ENCODE results near the gene TBC1D5. TPM values are rescaled to one million over a fixed set of nuclear protein-coding genes. Genes with fewer than 3 reads are reported as not detected.

Gene TBC1D5
- total RNA-seq, 3 donors from 2014 or later (not counting 1 experiment from before 2014, with no cell fraction given): 63.8 to 81.9 (median 74.9) TPM

- Mint-ChIP-seq H3K9me3 (no peaks in the 10 kb centered on the region), H3K27me3 (ENCODE audit: low read depth in 2 of 2) (peaks cover 0 to 6% of the 10 kb centered on the region in 2 donors), H3K4me3 (no peak overlapping the region), H3K4me1 (peaks cover 0 to 5% of the 10 kb centered on the region in 2 donors), H3K27ac (peak overlapping the region in 1 of 2 donors; percentile 44), H3K36me3 (no peaks in the 10 kb centered on the region)
- TF ChIP-seq CTCF (IDR thresholded peaks at IDR 0.05): no peak
- 97% methylated on average over 5 of the region's 5 CpGs for WGBS (ENCODE audit: insufficient coverage)
- Histone ChIP-seq H3K4me3 (ENCODE audit: low read length) (no peak overlapping the region), H3K36me3 (ENCODE audit: control insufficient read depth, insufficient read depth, low read length) (no peaks in the 10 kb centered on the region), H3K4me1 (ENCODE audit: control insufficient read depth, insufficient read depth, low read length) (no peaks in the 10 kb centered on the region), H3K9me3 (ENCODE audit: control insufficient read depth, insufficient read depth, low read length) (no peaks in the 10 kb centered on the region), H3K27ac (ENCODE audit: low read length) (no peak overlapping the region), H3K27me3 (ENCODE audit: control insufficient read depth, insufficient read depth, low read length) (no peaks in the 10 kb centered on the region)
- DNase-seq (no peak), ATAC-seq (no peak)
- intact Hi-C loops (cut with micrococcal nuclease): no loop called here
Measured at GRCh38 chr3:17119201-17120072, 623.0 kb downstream of the TBC1D5 start.

GRCh38 chr3:17118771-17119170 lies 623.7 kb downstream of the TBC1D5 start:
- Histone ChIP-seq H3K27me3 (ENCODE audit: control insufficient read depth, insufficient read depth, low read length) (no peaks in the 10 kb centered on the region), H3K4me3 (ENCODE audit: low read length) (no peak overlapping the region), H3K9me3 (ENCODE audit: control insufficient read depth, insufficient read depth, low read length) (no peaks in the 10 kb centered on the region), H3K4me1 (ENCODE audit: control insufficient read depth, insufficient read depth, low read length) (no peaks in the 10 kb centered on the region), H3K36me3 (ENCODE audit: control insufficient read depth, insufficient read depth, low read length) (no peaks in the 10 kb centered on the region), H3K27ac (ENCODE audit: low read length) (no peak overlapping the region)
- Mint-ChIP-seq H3K4me3 (no peak overlapping the region), H3K27ac (peak overlapping the region in 1 of 2 donors; percentile 44), H3K4me1 (peaks cover 0 to 7% of the 10 kb centered on the region in 2 donors), H3K27me3 (ENCODE audit: low read depth in 2 of 2) (peaks cover 0 to 6% of the 10 kb centered on the region in 2 donors), H3K9me3 (no peaks in the 10 kb centered on the region), H3K36me3 (no peaks in the 10 kb centered on the region)
- WGBS (ENCODE audit: insufficient coverage): 95% methylated on average over 6 of the region's 6 CpGs
- DNase-seq: no peak
- ATAC-seq: no peak
- intact Hi-C loops (cut with micrococcal nuclease): no loop called here
- no peak for TF ChIP-seq CTCF (IDR thresholded peaks at IDR 0.05)

GRCh38 chr3:17116007-17116600 lies 626.3 kb downstream of the TBC1D5 start:
- Histone ChIP-seq H3K4me3 (ENCODE audit: low read length) (no peak overlapping the region), H3K36me3 (ENCODE audit: control insufficient read depth, insufficient read depth, low read length) (no peaks in the 10 kb centered on the region), H3K4me1 (ENCODE audit: control insufficient read depth, insufficient read depth, low read length) (no peaks in the 10 kb centered on the region), H3K9me3 (ENCODE audit: control insufficient read depth, insufficient read depth, low read length) (no peaks in the 10 kb centered on the region), H3K27ac (ENCODE audit: low read length) (no peak overlapping the region), H3K27me3 (ENCODE audit: control insufficient read depth, insufficient read depth, low read length) (no peaks in the 10 kb centered on the region)
- Mint-ChIP-seq H3K4me1 (peaks cover 0 to 17% of the 10 kb centered on the region in 2 donors), H3K9me3 (no peaks in the 10 kb centered on the region), H3K27me3 (ENCODE audit: low read depth in 2 of 2) (peaks cover 0 to 9% of the 10 kb centered on the region in 2 donors), H3K36me3 (no peaks in the 10 kb centered on the region), H3K4me3 (no peak overlapping the region), H3K27ac (no peak overlapping the region)
- DNase-seq (no peak), ATAC-seq (no peak)
- TF ChIP-seq CTCF (IDR thresholded peaks at IDR 0.05): no peak
- intact Hi-C loops (cut with micrococcal nuclease): no loop called here
- WGBS (ENCODE audit: insufficient coverage): 96% methylated on average over 8 of the region's 8 CpGs

Measured in natural killer cell (primary cell).